ENCODE data around the gene SACS. TPM values are rescaled to one million over a fixed set of nuclear protein-coding genes. Genes with fewer than 3 reads are reported as not detected.

Gene SACS
- total and polyA plus RNA-seq, 2 experiments from 2014 or later = 3.2 to 29.9 TPM

GRCh38 chr13:23348262-23349127 is 85.0 kb downstream of the SACS start:
- Histone ChIP-seq H3K4me3 (no peak overlapping the region), H2AFZ (no peak overlapping the region), H3K9me3 (ENCODE audit: low read depth) (no peaks in the 10 kb centered on the region), H3K9me2 (replicated peaks; ENCODE audit: insufficient read depth) (no peaks in the 10 kb centered on the region), H3K4me1 (ENCODE audit: insufficient read depth) (peaks cover 9% of the 10 kb centered on the region), H3K4me2 (no peak overlapping the region), H3K36me3 (replicated peaks; ENCODE audit: insufficient read depth, low read depth) (peaks cover 4% of the 10 kb centered on the region), H4K20me1 (ENCODE audit: insufficient read depth, poor library complexity, severe bottlenecking) (no peaks in the 10 kb centered on the region), H3K27me3 (no peaks in the 10 kb centered on the region), H3K27ac (peak overlapping the region; percentile 82), H3K79me2 (peaks cover 7% of the 10 kb centered on the region)
- WGBS (ENCODE audit: low lambda C conversion rate, missing lambda C conversion rate) = 84% methylated on average over 4 of the region's 4 CpGs
- peak; percentile 30 for DNase-seq (ENCODE audit: low spot score)
- TF ChIP-seq EZH2 (IDR thresholded peaks at IDR 0.05; ENCODE audit: borderline replicate concordance) (no peak), CTCF (IDR thresholded peaks at IDR 0.05; ENCODE audit: poor library complexity) (no peak), EZH2phosphoT487 (IDR thresholded peaks at IDR 0.05; ENCODE audit: low read depth, severe bottlenecking, unreplicated experiment) (no peak)

- H3K9me3 ChIP-seq (ENCODE audit: low read depth) = no peaks in the 10 kb centered on the region
- H4K20me1 ChIP-seq (ENCODE audit: insufficient read depth, poor library complexity, severe bottlenecking) = no peaks in the 10 kb centered on the region
- H3K27me3 ChIP-seq = no peaks in the 10 kb centered on the region
- peaks cover 4% of the 10 kb centered on the region for H3K36me3 ChIP-seq (replicated peaks; ENCODE audit: insufficient read depth, low read depth)
- peaks cover 9% of the 10 kb centered on the region for H3K4me1 ChIP-seq (ENCODE audit: insufficient read depth)
- 92% methylated on average over 1 of the region's 1 CpG for WGBS (ENCODE audit: low lambda C conversion rate, missing lambda C conversion rate)
- no peaks in the 10 kb centered on the region for H3K9me2 ChIP-seq (replicated peaks; ENCODE audit: insufficient read depth)
- TF ChIP-seq CTCF (IDR thresholded peaks at IDR 0.05; ENCODE audit: poor library complexity) (no peak), EZH2phosphoT487 (IDR thresholded peaks at IDR 0.05; ENCODE audit: low read depth, severe bottlenecking, unreplicated experiment) (no peak), EZH2 (IDR thresholded peaks at IDR 0.05; ENCODE audit: borderline replicate concordance) (no peak)
- peaks cover 7% of the 10 kb centered on the region for H3K79me2 ChIP-seq
- no peak overlapping the region for H3K4me2 ChIP-seq
- no peak for DNase-seq (ENCODE audit: low spot score)
- H3K27ac ChIP-seq = no peak overlapping the region
- no peak overlapping the region for H2AFZ ChIP-seq
- H3K4me3 ChIP-seq = no peak overlapping the region
Observed at GRCh38 chr13:23347601-23348000, 85.9 kb downstream of the SACS start.

GRCh38 chr13:23344931-23345595 is 88.4 kb downstream of the SACS start:
- H3K4me2 ChIP-seq = no peak overlapping the region
- H3K36me3 ChIP-seq (replicated peaks; ENCODE audit: insufficient read depth, low read depth) = peaks cover 4% of the 10 kb centered on the region
- no peak for TF ChIP-seq EZH2 (IDR thresholded peaks at IDR 0.05; ENCODE audit: borderline replicate concordance)
- no peak for TF ChIP-seq EZH2phosphoT487 (IDR thresholded peaks at IDR 0.05; ENCODE audit: low read depth, severe bottlenecking, unreplicated experiment)
- no peak for TF ChIP-seq CTCF (IDR thresholded peaks at IDR 0.05; ENCODE audit: poor library complexity)
- H2AFZ ChIP-seq = no peak overlapping the region
- H3K79me2 ChIP-seq = peaks cover 7% of the 10 kb centered on the region
- no peak overlapping the region for H3K27ac ChIP-seq
- H3K4me3 ChIP-seq = no peak overlapping the region
- no peaks in the 10 kb centered on the region for H3K9me3 ChIP-seq (ENCODE audit: low read depth)
- H4K20me1 ChIP-seq (ENCODE audit: insufficient read depth, poor library complexity, severe bottlenecking) = no peaks in the 10 kb centered on the region
- no peaks in the 10 kb centered on the region for H3K9me2 ChIP-seq (replicated peaks; ENCODE audit: insufficient read depth)
- no peaks in the 10 kb centered on the region for H3K27me3 ChIP-seq
- no peak for DNase-seq (ENCODE audit: low spot score)
- WGBS (ENCODE audit: low lambda C conversion rate, missing lambda C conversion rate) = 96% methylated on average over 4 of the region's 4 CpGs
- peaks cover 9% of the 10 kb centered on the region for H3K4me1 ChIP-seq (ENCODE audit: insufficient read depth)

All from hepatocyte (in vitro differentiated cells).